ENCODE data around the gene KCNQ1OT1.

DNA sequence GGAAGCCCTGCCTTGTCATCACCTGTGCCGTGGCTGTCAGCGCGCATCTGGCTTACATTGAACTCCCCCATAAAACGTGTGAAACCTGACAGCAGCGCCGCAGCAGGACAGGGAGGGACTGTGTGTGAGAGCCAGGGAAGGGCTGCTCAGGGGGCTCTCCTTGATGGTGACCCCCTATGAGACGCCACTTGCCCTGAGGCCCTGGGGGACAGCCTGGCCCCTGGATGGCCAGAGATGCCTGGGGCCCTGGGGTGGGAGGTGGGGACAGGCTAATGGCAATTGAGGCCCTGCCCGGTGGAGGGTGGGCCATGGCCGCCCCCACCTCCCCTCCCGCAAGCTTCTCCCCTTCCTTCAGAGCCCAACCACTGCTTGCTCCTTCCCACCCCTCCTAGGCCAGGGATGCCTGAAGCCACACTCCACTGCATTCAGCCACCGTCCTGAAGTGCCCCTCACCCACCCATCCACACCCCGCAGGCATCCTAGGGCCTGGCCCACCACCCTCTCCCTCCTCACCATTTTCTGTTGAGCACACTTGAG is 35.3 kb upstream of the KCNQ1OT1 start:
- TF ChIP-seq RFX5 (IDR thresholded peaks at IDR 0.05; ENCODE audit: low read length) (no peak), EZH2phosphoT487 (IDR thresholded peaks at IDR 0.05; ENCODE audit: borderline replicate concordance, low read depth) (no peak), RAD21 (IDR thresholded peaks at IDR 0.05; ENCODE audit: low read length) (no peak), NRF1 (IDR thresholded peaks at IDR 0.05; ENCODE audit: low read depth, low read length) (no peak), GATA2 (CRISPR knock-in tag; IDR thresholded peaks at IDR 0.05) (no peak), TAF1 (IDR thresholded peaks at IDR 0.05; ENCODE audit: borderline replicate concordance, low read depth, low read length) (no peak), EP300 (IDR thresholded peaks at IDR 0.05; ENCODE audit: borderline replicate concordance in 1 of 2, low read depth in 1 of 2, low read length in 1 of 2) (no peak), ELF1 (IDR thresholded peaks at IDR 0.05) (no peak), SMC3 (IDR thresholded peaks at IDR 0.05; ENCODE audit: low read depth, low read length) (no peak)
- TF ChIP-seq, protein P1, sequence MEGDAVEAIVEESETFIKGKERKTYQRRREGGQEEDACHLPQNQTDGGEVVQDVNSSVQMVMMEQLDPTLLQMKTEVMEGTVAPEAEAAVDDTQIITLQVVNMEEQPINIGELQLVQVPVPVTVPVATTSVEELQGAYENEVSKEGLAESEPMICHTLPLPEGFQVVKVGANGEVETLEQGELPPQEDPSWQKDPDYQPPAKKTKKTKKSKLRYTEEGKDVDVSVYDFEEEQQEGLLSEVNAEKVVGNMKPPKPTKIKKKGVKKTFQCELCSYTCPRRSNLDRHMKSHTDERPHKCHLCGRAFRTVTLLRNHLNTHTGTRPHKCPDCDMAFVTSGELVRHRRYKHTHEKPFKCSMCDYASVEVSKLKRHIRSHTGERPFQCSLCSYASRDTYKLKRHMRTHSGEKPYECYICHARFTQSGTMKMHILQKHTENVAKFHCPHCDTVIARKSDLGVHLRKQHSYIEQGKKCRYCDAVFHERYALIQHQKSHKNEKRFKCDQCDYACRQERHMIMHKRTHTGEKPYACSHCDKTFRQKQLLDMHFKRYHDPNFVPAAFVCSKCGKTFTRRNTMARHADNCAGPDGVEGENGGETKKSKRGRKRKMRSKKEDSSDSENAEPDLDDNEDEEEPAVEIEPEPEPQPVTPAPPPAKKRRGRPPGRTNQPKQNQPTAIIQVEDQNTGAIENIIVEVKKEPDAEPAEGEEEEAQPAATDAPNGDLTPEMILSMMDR (IDR thresholded peaks at IDR 0.05): no peak
- TF ChIP-seq, protein P2, sequence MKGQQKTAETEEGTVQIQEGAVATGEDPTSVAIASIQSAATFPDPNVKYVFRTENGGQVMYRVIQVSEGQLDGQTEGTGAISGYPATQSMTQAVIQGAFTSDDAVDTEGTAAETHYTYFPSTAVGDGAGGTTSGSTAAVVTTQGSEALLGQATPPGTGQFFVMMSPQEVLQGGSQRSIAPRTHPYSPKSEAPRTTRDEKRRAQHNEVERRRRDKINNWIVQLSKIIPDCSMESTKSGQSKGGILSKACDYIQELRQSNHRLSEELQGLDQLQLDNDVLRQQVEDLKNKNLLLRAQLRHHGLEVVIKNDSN (IDR thresholded peaks at IDR 0.05; ENCODE audit: borderline replicate concordance, low read depth): no peak
- TF ChIP-seq, protein P3, sequence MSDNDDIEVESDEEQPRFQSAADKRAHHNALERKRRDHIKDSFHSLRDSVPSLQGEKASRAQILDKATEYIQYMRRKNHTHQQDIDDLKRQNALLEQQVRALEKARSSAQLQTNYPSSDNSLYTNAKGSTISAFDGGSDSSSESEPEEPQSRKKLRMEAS (IDR thresholded peaks at IDR 0.05; ENCODE audit: low read depth): no peak

Data from SK-N-SH (cell line).